Anterior cingulate cortex (tissue), 58 donors: Measurements from ENCODE around the gene NAV2.
"Not testable (repeated sequence)": the region's sequence is repeated elsewhere in the genome, so short reads cannot be mapped to it uniquely, and the experiment has no call there.

Source experiments
- DNase-seq, 58 donors: peaks; one replicate each; lab custom pipeline; 2025; lab: John Stamatoyannopoulos, UW

The NAV2 gene

GRCh38 chr11:19958204-19958603 is 245.6 kb downstream of the NAV2 start:
- no peak for DNase-seq

GRCh38 chr11:19959210-19959609 is 246.6 kb downstream of the NAV2 start:
- DNase-seq: no peak

GRCh38 chr11:19959648-19960059 is 247.0 kb downstream of the NAV2 start:
- DNase-seq: no peak

GRCh38 chr11:19960410-19960809 is 247.8 kb downstream of the NAV2 start:
- not testable (repeated sequence) for DNase-seq

GRCh38 chr11:19961225-19961624 is 248.6 kb downstream of the NAV2 start:
- DNase-seq: no peak

GRCh38 chr11:19962053-19962800 is 249.6 kb downstream of the NAV2 start:
- no peak for DNase-seq

GRCh38 chr11:19962801-19963175 is 250.2 kb downstream of the NAV2 start:
- no peak for DNase-seq

- DNase-seq: no peak
These were observed 251.2 kb downstream of the NAV2 start for GRCh38 chr11:19963697-19964387.

- DNase-seq: no peak
These were observed 253.8 kb downstream of the NAV2 start for GRCh38 chr11:19966441-19966840.

- no peak for DNase-seq
These were observed 254.3 kb downstream of the NAV2 start for GRCh38 chr11:19966927-19967326.

GRCh38 chr11:19967787-19968186 is 255.2 kb downstream of the NAV2 start:
- DNase-seq: no peak

GRCh38 chr11:19968860-19969259 is 256.2 kb downstream of the NAV2 start:
- no peak for DNase-seq

GRCh38 chr11:19970944-19971343 is 258.3 kb downstream of the NAV2 start:
- no peak for DNase-seq

- no peak for DNase-seq
These were observed 259.5 kb downstream of the NAV2 start for GRCh38 chr11:19972091-19972490.

GRCh38 chr11:19972651-19973050 is 260.0 kb downstream of the NAV2 start:
- DNase-seq: no peak

GRCh38 chr11:19973136-19973635 is 260.5 kb downstream of the NAV2 start:
- DNase-seq: no peak

GRCh38 chr11:19974886-19975285 is 262.2 kb downstream of the NAV2 start:
- no peak for DNase-seq

- DNase-seq: no peak
These were observed 262.9 kb downstream of the NAV2 start for GRCh38 chr11:19975414-19975990.

GRCh38 chr11:19976281-19976941 is 263.8 kb downstream of the NAV2 start:
- peak in 1 of 58 donors; percentile 4 for DNase-seq

- no peak for DNase-seq
These were observed 265.3 kb downstream of the NAV2 start for GRCh38 chr11:19977941-19978340.
